GM19328 (cell line): Measurements from ENCODE around the gene MLN.

ENCODE experiments used
- ATAC-seq: cut with Tn5 transposase; IDR thresholded peaks from one replicate; pipeline ENCODE4 v1.9.1; 2021; ENCODE audit warnings: mild to moderate bottlenecking, moderate library complexity; ENCODE audit not compliant: unreplicated experiment

Gene MLN

GRCh38 chr6:33756211-33756954 is 47.4 kb downstream of the MLN start:
- ATAC-seq: no peak

GRCh38 chr6:33755070-33755869 is 48.5 kb downstream of the MLN start:
- no peak for ATAC-seq

- no peak for ATAC-seq
These were observed 49.6 kb downstream of the MLN start for GRCh38 chr6:33754222-33754621.

- ATAC-seq: no peak
These were observed 51.2 kb downstream of the MLN start for GRCh38 chr6:33752646-33753015.

GRCh38 chr6:33751771-33752645 is 51.8 kb downstream of the MLN start:
- no peak for ATAC-seq

GRCh38 chr6:33750244-33750991 is 53.4 kb downstream of the MLN start:
- no peak for ATAC-seq

GRCh38 chr6:33749401-33749800 is 54.4 kb downstream of the MLN start:
- ATAC-seq: no peak

GRCh38 chr6:33748841-33749240 is 55.0 kb downstream of the MLN start:
- ATAC-seq: no peak

- ATAC-seq: no peak
These were observed 56.0 kb downstream of the MLN start for GRCh38 chr6:33747823-33748222.

GRCh38 chr6:33746651-33747100 is 57.1 kb downstream of the MLN start, which contains the start of gene IP6K3:
Gene IP6K3 (minus strand): TSS chr6:33746905. CDS start chr6:33735476, 11,429 bp downstream.
- no peak for ATAC-seq

GRCh38 chr6:33746036-33746600 is 57.7 kb downstream of the MLN start:
- ATAC-seq: no peak

GRCh38 chr6:33745548-33745947 is 58.3 kb downstream of the MLN start:
- ATAC-seq: no peak

- no peak for ATAC-seq
These were observed 58.8 kb downstream of the MLN start for GRCh38 chr6:33744895-33745546.
